Measurements from ENCODE around the gene COX19. TPM values are rescaled to one million over a fixed set of nuclear protein-coding genes. Genes with fewer than 3 reads are reported as not detected.

Gene COX19
- total and polyA plus RNA-seq, 2 of the 13 experiments (the other 11 are each of a cell fraction or from before 2014, with no cell fraction given): 11.5 to 21.7 TPM

DNA sequence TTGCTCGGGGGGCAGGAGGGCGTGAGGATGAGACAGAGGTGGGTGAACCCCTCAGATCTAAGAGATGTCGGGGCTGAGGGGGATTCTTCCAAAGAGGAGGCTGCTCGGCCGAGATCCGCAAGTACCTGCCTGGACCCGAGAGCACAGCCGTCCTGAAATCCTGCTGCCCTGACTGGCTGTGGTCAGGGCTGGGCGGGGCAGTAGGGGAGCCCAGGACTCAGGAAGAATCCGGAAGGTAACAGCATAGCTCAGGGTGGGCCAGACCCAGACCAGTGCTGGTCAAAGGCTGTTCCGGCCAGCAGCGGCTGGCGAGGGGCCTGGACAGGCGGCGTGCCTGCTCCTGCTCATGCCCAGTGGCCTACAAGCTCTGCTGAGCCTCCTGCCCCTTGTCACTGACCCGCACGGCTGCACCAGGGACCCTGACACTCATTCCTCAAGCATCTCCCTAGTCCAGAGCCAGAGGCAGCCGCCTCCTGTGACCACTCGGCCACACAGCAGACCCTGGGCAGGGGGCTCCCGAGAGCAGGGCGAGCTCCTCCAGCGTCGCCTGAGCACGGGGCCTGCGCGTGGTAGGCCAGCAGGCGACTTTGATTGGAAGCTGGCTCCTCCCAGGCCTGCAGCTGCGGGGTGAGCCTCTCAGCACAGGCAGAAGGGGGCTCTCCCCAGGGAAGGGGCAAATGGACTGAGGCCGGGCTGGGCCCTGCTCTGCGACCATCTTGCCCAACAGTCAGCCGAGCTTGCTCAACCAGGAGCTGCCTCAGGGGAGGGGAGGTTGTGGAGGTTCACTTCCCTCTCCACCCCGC is 17.7 kb downstream of the COX19 start (continued):
- peak; percentile 97; the same call in 1 of the 2 replicates for TF ChIP-seq SMYD3 (CRISPR knock-in tag; IDR thresholded peaks at IDR 0.05)
- peak; percentile 37; the same call in 1 of the 2 replicates for TF ChIP-seq RNF219 (CRISPR knock-in tag; IDR thresholded peaks at IDR 0.05)
- peak; percentile 80 for TF ChIP-seq TFDP2 (CRISPR knock-in tag; IDR thresholded peaks at IDR 0.05)
- no peak for TF ChIP-seq HNF1A (IDR thresholded peaks at IDR 0.05; ENCODE audit: low read depth)
- 0 out of 2 replicates have a peak, but pooled peaks have one; percentile 38 for TF ChIP-seq HNF1A (CRISPR knock-in tag; IDR thresholded peaks at IDR 0.05; ENCODE audit: borderline replicate concordance)
- peak; percentile 84 for TF ChIP-seq TSC22D2 (CRISPR knock-in tag; IDR thresholded peaks at IDR 0.05; ENCODE audit: borderline replicate concordance)
- TF ChIP-seq ZC3H4 (CRISPR knock-in tag; IDR thresholded peaks at IDR 0.05; ENCODE audit: borderline replicate concordance): peak; percentile 43; the same call in 1 of the 2 replicates
- peak; percentile 76 for TF ChIP-seq ZSCAN25 (CRISPR knock-in tag; IDR thresholded peaks at IDR 0.05)
- TF ChIP-seq ZFP36L2 (CRISPR knock-in tag; IDR thresholded peaks at IDR 0.05): no peak
- TF ChIP-seq KLF6 (CRISPR knock-in tag; IDR thresholded peaks at IDR 0.05): peak; percentile 95; the same call in 1 of the 2 replicates
- TF ChIP-seq U2AF2 (IDR thresholded peaks at IDR 0.05; ENCODE audit: low read depth, low read length): no peak
- TF ChIP-seq FOXO1 (CRISPR knock-in tag; IDR thresholded peaks at IDR 0.05): no peak
- TF ChIP-seq ZNF644 (CRISPR knock-in tag; IDR thresholded peaks at IDR 0.05; ENCODE audit: low read depth): no peak
- TF ChIP-seq KAT7 (CRISPR knock-in tag; IDR thresholded peaks at IDR 0.05; ENCODE audit: borderline replicate concordance): 0 out of 2 replicates have a peak, but pooled peaks have one; percentile 10
- TF ChIP-seq, protein P1, sequence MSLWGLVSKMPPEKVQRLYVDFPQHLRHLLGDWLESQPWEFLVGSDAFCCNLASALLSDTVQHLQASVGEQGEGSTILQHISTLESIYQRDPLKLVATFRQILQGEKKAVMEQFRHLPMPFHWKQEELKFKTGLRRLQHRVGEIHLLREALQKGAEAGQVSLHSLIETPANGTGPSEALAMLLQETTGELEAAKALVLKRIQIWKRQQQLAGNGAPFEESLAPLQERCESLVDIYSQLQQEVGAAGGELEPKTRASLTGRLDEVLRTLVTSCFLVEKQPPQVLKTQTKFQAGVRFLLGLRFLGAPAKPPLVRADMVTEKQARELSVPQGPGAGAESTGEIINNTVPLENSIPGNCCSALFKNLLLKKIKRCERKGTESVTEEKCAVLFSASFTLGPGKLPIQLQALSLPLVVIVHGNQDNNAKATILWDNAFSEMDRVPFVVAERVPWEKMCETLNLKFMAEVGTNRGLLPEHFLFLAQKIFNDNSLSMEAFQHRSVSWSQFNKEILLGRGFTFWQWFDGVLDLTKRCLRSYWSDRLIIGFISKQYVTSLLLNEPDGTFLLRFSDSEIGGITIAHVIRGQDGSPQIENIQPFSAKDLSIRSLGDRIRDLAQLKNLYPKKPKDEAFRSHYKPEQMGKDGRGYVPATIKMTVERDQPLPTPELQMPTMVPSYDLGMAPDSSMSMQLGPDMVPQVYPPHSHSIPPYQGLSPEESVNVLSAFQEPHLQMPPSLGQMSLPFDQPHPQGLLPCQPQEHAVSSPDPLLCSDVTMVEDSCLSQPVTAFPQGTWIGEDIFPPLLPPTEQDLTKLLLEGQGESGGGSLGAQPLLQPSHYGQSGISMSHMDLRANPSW (CRISPR knock-in tag; IDR thresholded peaks at IDR 0.05; ENCODE audit: borderline replicate concordance): peak; percentile 43; the same call in 1 of the 2 replicates
- TF ChIP-seq ZNF446 (CRISPR knock-in tag; IDR thresholded peaks at IDR 0.05): peak; percentile 97
